B cell (primary cell): Measurements from ENCODE around the gene EXOSC10. TPM values are rescaled to one million over a fixed set of nuclear protein-coding genes. Genes with fewer than 3 reads are reported as not detected.

Experiments
- ATAC-seq: fragments of 200-7000 bp; cut with Tn5 transposase; one replicate; pipeline ENCODE4 v1.10.0; 2021; ENCODE audit warnings: low read depth, mild to moderate bottlenecking, moderate number of reproducible peaks, moderate library complexity
- CTCF ChIA-PET: fragments of 350-600 bp; sonication (Branson Sonifier 250); formaldehyde crosslinking; loops from one replicate; lab custom pipeline; 2021; ENCODE audit warnings: antibody characterized with exemption, inconsistent platforms; lab: Charles Lee
- POLR2A ChIA-PET: fragments of 350-600 bp; sonication (Branson Sonifier 250); formaldehyde crosslinking; loops from one replicate; lab custom pipeline; 2021; ENCODE audit warnings: antibody characterized with exemption; lab: Charles Lee
- DNase-seq: peaks from one replicate; pipeline ENCODE4 v3.0.0; 2013
- H2AFZ ChIP-seq: 2 replicates; pipeline ENCODE4 v1.6.1; 2012; ENCODE audit warnings: mild to moderate bottlenecking, low read depth, low read length; ENCODE audit not compliant: insufficient read depth, poor library complexity, severe bottlenecking
- H3K27ac ChIP-seq, 2 donors: 1 replicate in 1 of 2; 2 replicates in 1 of 2; pipeline ENCODE4 v1.5.1; 2012 to 2013; ENCODE audit warnings: low read length in 2 of 2, mild to moderate bottlenecking in 2 of 2, moderate library complexity in 1 of 2
- H3K27me3 ChIP-seq, 4 experiments: fragments of 200-600 bp in 1 of 4; sonication (generic) in 1 of 4; replicated peaks in 1 of 4; 1 replicate in 2 of 4; 2 replicates in 2 of 4; pipeline versions ENCODE4 v1.6.1 to v1.7.0; 2013 to 2016; ENCODE audit warnings: low read length in 3 of 4, mild to moderate bottlenecking in 2 of 4, mixed read lengths in 1 of 4, moderate library complexity in 1 of 4; ENCODE audit not compliant: insufficient read depth in 4 of 4, control insufficient read depth in 3 of 4; ENCODE audit errors: control extremely low read depth in 1 of 4
- H3K36me3 ChIP-seq, 2 experiments: replicated peaks in 1 of 2; 1 replicate in 1 of 2; 2 replicates in 1 of 2; pipeline versions ENCODE4 v1.6.1 to v1.7.1; 2013; ENCODE audit warnings: low read length in 1 of 2; ENCODE audit not compliant: insufficient read depth in 2 of 2, control insufficient read depth in 1 of 2; ENCODE audit errors: control extremely low read depth in 1 of 2, extremely low read depth in 1 of 2
- H3K4me1 ChIP-seq, 2 donors: fragments of 200-600 bp in 1 of 2; sonication (generic) in 1 of 2; 1 replicate in 1 of 2; 2 replicates in 1 of 2; pipeline versions ENCODE4 v1.5.1 to v1.6.1; 2013 to 2017; ENCODE audit warnings: low read length in 2 of 2; ENCODE audit not compliant: control insufficient read depth in 2 of 2, insufficient read depth in 2 of 2
- H3K4me2 ChIP-seq: replicated peaks from 2 replicates; pipeline ENCODE3; 2012; ENCODE audit warnings: mild to moderate bottlenecking, low read depth, low read length; ENCODE audit not compliant: poor library complexity, severe bottlenecking
- H3K4me3 ChIP-seq, 5 experiments: fragments of 200-600 bp in 1 of 5; sonication (generic) in 1 of 5; 1 replicate in 3 of 5; 2 replicates in 2 of 5; pipeline versions ENCODE4 v1.5.1 to v1.7.0; 2011 to 2016; ENCODE audit warnings: low read length in 4 of 5, mild to moderate bottlenecking in 4 of 5, low read depth in 2 of 5, control low read depth in 1 of 5, moderate library complexity in 1 of 5; ENCODE audit not compliant: insufficient read depth in 1 of 5; ENCODE audit errors: control extremely low read depth in 1 of 5, extremely low read depth in 1 of 5
- H3K79me2 ChIP-seq: fragments of 200-600 bp; sonication (generic); one replicate; pipeline ENCODE4 v1.6.0; 2016; ENCODE audit warnings: low read length; ENCODE audit not compliant: control insufficient read depth, insufficient read depth
- H3K9ac ChIP-seq: fragments of 200-600 bp; sonication (generic); 2 replicates; pipeline ENCODE4 v1.6.1; 2017; ENCODE audit warnings: mild to moderate bottlenecking, low read length, moderate library complexity
- H3K9me3 ChIP-seq, 3 donors: one replicate each; pipeline versions ENCODE4 v1.6.1 to v1.7.1; 2013; ENCODE audit warnings: low read length in 2 of 3; ENCODE audit not compliant: control insufficient read depth in 2 of 3, insufficient read depth in 1 of 3; ENCODE audit errors: control extremely low read depth in 1 of 3
- H4K20me1 ChIP-seq: 2 replicates; pipeline ENCODE4 v1.6.0; 2012; ENCODE audit warnings: mild to moderate bottlenecking, low read length; ENCODE audit not compliant: insufficient read depth, control insufficient read depth, poor library complexity, severe bottlenecking
- H3K27ac Mint-ChIP-seq: one replicate; pipeline ENCODE4 v1.8.0; 2021; ENCODE audit warnings: mixed read lengths
- H3K27me3 Mint-ChIP-seq: one replicate; pipeline ENCODE4 v1.8.0; 2021; ENCODE audit warnings: mixed read lengths
- H3K4me1 Mint-ChIP-seq: one replicate; pipeline ENCODE4 v1.8.0; 2021; ENCODE audit warnings: mixed read lengths
- H3K4me3 Mint-ChIP-seq: one replicate; pipeline ENCODE4 v1.8.0; 2021; ENCODE audit warnings: mixed read lengths
- H3K9me3 Mint-ChIP-seq: one replicate; pipeline ENCODE4 v1.8.0; 2022; ENCODE audit warnings: mixed read lengths; ENCODE audit not compliant: insufficient read depth
- CTCF ChIP-seq: fragments of 200-600 bp; IDR thresholded peaks from one replicate; pipeline ENCODE4 v1.8.0; 2022; ENCODE audit warnings: antibody characterized with exemption, mild to moderate bottlenecking
- EZH2 ChIP-seq: IDR thresholded peaks from 2 replicates; pipeline ENCODE4 v1.6.1; 2012; ENCODE audit warnings: borderline replicate concordance, low read depth, mild to moderate bottlenecking, moderate library complexity, low read length; ENCODE audit not compliant: insufficient read depth, poor library complexity, severe bottlenecking
- WGBS: methylation state at CpG from one replicate; pipeline ENCODE4 v1.1.5; 2013; ENCODE audit warnings: missing lambda C conversion rate; ENCODE audit not compliant: insufficient coverage; 5-methylcytosine and 5-hydroxymethylcytosine counted together
- intact Hi-C: fragments of 100-400 bp; cut with micrococcal nuclease; formaldehyde crosslinking; loops from one replicate; pipeline ENCODE4 v1.10.0; 2022
- polyA minus RNA-seq: library from RNA; depleted of rRNA, polyadenylated mRNA; stranded (reverse); fragments of >200 nt; gene quantifications from 2 replicates; pipeline ENCODE4 v1.2.3, GENCODE V29; 2012
- polyA plus RNA-seq: library from polyadenylated mRNA; depleted of rRNA; stranded (reverse); fragments of >200 nt; gene quantifications from 2 replicates; pipeline ENCODE4 v1.2.3, GENCODE V29; 2012
- total RNA-seq, 2 donors: library from RNA; stranded (reverse); fragments of 120-200 nt in 1 of 2; gene quantifications; 1 replicate in 1 of 2; 2 replicates in 1 of 2; pipeline versions ENCODE4 v1.2.3 to v1.2.4, GENCODE V29; 2013 to 2022

Gene EXOSC10
- 118 and 119 TPM in 2 replicates for total RNA-seq
- total RNA-seq (2013), result 74.2 TPM
- polyA plus RNA-seq, result 83.4 and 135 TPM in 2 replicates
- 39.8 and 50.1 TPM in 2 replicates for polyA minus RNA-seq

- peak within 1 kb of the TSS; percentile 56 to 96 (median 83) for H3K4me3 ChIP-seq
- H3K4me3 Mint-ChIP-seq, result peak within 1 kb of the TSS; percentile 96
- no peaks in the 10 kb centered on the region for H3K9me3 Mint-ChIP-seq
- peak within 1 kb of the TSS; percentile 48 to 90 for H3K27ac ChIP-seq
- H4K20me1 ChIP-seq, result no peaks in the 10 kb centered on the region
- ChIA-PET CTCF (interaction anchor here (0.6 to 2.7 kb wide), 4 partner anchors 37 to 91 kb away, joined by 3 to 26 read pairs (median 4); partner anchors contain the start of gene SRM), POLR2A (interaction anchor here (1.4 to 2.1 kb wide), 3 partner anchors 39 to 546 kb away, joined by 5 to 9 read pairs (median 5); partner anchors contain the start of genes SRM and TARDBP)
- no peaks in the 10 kb centered on the region for H3K9me3 ChIP-seq
- H3K4me1 Mint-ChIP-seq, result peaks cover 18% of the 10 kb centered on the region
- H3K79me2 ChIP-seq, result peaks cover 23% of the 10 kb centered on the region
- H3K27me3 Mint-ChIP-seq, result no peaks in the 10 kb centered on the region
- intact Hi-C loops, result loop anchor here (1.0 kb wide), 3 partner anchors 39 to 87 kb away; partner anchors contain the start of genes SRM and TARDBP
- H3K9ac ChIP-seq, result peak within 1 kb of the TSS; percentile 99
- peak within 1 kb of the TSS; percentile 88 for H3K4me2 ChIP-seq
- DNase-seq (peak; percentile 94), ATAC-seq (peak; percentile 98)
- peak within 1 kb of the TSS; percentile 98 for H3K27ac Mint-ChIP-seq
- peaks cover 0 to 22% of the 10 kb centered on the region in 2 experiments for H3K36me3 ChIP-seq
- under 1% methylated on average over 68 of the region's 78 CpGs for WGBS
- no peaks in the 10 kb centered on the region for H3K27me3 ChIP-seq
- peak within 1 kb of the TSS; percentile 99 for H2AFZ ChIP-seq
- TF ChIP-seq CTCF (no peak), EZH2 (no peak)
- peaks cover 11 to 15% of the 10 kb centered on the region in 2 donors for H3K4me1 ChIP-seq
Measured at GRCh38 chr1:11099310-11100148, at the start of gene EXOSC10. TSS of gene EXOSC10 (minus strand) at chr1:11099869. CDS start at chr1:11099831, 38 bp downstream.
